Stimulated activated CD4-positive, alpha-beta T cell treated with anti-CD3 and anti-CD28 coated beads, Interleukin-15, amount 100 ng/mL, for 24 hours (primary cell): ENCODE data around the gene PRXL2A.
"Not testable (repeated sequence)": the region's sequence is repeated elsewhere in the genome, so short reads cannot be mapped to it uniquely, and the experiment has no call there.

Experiments used
- DNase-seq: peaks from one replicate; pipeline ENCODE4 v3.0.0-alpha.2; 2020

The PRXL2A gene, protein sequence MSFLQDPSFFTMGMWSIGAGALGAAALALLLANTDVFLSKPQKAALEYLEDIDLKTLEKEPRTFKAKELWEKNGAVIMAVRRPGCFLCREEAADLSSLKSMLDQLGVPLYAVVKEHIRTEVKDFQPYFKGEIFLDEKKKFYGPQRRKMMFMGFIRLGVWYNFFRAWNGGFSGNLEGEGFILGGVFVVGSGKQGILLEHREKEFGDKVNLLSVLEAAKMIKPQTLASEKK

DNA sequence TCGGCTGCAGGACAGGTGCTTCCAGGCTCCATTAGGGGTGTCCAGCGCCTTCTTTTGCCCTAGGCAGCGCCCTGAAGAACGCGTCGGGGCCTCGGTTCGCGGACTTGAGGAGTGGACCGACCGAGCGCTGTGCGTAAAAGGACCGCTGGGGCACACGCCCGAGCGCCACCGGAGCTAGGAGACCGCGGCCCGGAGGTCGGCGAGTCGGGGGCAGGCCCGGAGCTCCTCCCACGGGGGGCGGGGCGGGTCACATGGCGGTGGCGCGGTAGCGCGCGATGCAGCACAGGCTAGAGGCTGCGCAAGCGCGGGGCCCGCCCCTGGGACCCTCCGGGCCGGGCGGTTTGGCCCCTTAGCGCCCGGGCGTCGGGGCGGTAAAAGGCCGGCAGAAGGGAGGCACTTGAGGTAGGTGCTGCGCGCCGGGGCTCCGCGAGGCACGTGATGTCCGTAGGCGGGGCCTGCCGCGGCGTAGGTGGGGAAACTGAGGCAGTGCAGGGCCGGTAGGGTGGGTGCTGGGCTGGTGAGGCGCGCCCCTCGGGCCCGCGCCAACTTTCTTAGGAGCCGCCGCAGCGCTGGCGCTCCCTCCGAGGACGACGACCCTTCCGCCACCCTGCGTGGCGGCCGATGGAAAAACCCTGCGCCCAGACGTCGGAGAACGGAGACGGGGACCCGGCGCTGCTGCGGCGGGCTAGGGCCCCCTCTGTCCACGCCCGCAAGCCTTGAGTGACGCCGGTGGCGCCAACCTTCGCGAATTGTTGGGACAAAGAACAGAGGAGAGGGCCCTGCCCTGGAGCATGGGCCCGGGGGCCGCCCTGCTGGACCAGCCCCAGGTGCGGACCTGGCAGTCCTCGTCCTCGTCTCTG lies at the start of gene PRXL2A:
PRXL2A (plus strand) TSS at position 310 of the 860 bp plus-strand sequence. CDS start 11,917 bp downstream, outside the sequence.
- DNase-seq = peak; percentile 91

DNA sequence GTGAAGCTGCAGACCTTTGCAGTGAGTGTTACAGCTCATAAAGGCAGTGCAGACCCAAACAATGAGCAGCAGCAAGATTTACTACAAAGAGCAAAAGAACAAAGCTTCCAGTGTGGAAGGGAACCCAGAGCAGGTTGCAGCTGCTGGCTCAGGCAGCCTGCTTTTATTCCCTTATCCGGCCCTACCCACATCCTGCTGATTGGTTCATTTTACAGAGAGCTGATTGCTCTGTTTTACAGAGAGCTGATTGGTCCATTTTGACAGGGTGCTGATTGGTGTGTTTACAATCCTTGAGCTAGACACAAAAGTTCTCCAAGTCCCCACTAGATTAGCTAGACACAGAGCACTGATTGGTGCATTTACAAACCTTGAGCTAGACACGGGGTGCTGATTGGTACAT lies 49.4 kb upstream of the PRXL2A start:
- not testable (repeated sequence) for DNase-seq

- no peak for DNase-seq
Observed at GRCh38 chr10:80359644-80360043, 48.7 kb upstream of the PRXL2A start.

- DNase-seq = no peak
Observed at GRCh38 chr10:80365510-80365909, 42.8 kb upstream of the PRXL2A start.

DNA sequence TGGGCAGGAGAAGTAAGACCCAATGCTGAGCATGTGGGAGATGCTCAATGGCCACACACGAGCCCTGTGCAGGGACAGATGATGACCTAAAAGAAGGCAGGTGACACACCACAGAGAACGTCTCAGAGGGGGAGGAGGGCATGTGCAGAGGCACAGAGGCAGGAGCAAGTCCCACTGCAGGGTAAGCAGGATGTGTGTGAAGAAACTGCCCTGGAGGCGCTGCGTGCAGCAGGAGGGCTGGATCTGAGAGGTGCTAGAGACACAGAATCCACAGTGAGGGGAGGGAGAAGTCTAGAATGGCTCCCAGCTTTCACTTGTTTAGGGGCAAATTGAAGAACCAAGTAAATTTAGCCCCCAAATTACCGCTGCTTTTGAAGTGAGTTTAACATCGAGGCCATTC lies 36.9 kb upstream of the PRXL2A start:
- DNase-seq = no peak

DNA sequence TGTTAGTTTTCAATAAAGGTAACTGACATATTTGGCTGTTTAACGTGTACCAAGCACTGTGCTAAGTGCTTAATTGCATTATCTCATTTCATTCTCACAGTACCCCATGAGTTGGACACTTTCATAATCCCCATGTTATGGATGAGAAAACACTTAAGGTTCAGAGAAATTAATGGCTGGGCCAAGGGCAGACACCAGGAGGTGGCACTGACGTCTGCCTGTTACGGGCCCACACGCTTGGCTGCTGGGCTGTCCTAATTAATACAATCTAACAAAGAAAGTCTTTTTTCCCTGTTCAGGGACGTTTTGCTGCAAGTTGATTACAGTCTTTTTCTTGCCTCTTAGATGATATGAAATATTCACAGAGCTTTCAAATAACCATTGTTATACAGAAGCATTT lies 35.7 kb upstream of the PRXL2A start:
- no peak for DNase-seq

GRCh38 chr10:80373502-80373901 lies 34.8 kb upstream of the PRXL2A start:
- no peak for DNase-seq

DNA sequence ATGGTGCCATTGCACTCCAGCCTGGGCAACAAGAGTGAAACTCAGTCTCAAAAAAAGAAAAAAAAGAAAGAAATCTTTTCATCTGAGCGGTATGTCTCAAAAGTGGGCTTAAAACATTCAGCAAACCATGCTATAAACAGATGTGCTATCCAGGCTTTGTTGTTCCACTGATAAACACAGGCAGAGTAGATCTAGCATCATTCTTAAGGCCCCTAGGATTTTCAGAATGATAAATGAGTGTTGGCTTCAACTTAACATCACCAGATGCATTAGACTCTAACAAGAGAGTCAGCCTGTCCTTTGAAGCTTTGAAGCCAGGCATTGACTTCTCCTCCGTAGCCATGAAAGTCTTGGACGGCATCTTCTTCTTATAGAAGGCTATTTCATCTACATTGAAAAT lies 28.6 kb upstream of the PRXL2A start:
- DNase-seq = no peak

- no peak for DNase-seq
Observed at GRCh38 chr10:80380185-80380584, 28.2 kb upstream of the PRXL2A start.

DNA sequence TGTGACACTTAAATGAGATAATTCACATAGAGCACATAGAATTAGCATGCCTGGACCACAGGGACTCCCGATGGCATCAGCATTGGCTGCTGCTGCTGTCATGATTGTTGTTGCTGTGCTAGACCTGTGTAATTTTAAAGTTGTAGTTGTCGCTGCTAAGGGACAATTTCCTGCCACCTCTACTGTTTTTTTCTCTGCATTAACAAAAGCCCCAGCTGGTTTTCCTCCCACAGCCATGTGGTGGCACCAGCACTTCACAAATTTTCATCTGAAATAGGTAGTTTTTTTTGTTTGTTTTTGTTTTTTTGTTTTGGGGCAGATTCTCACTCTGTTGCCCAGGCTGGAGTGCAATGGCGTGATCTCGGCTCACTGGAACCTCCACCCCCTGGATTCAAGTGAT lies 25.4 kb upstream of the PRXL2A start:
- peak; percentile 46 for DNase-seq

DNA sequence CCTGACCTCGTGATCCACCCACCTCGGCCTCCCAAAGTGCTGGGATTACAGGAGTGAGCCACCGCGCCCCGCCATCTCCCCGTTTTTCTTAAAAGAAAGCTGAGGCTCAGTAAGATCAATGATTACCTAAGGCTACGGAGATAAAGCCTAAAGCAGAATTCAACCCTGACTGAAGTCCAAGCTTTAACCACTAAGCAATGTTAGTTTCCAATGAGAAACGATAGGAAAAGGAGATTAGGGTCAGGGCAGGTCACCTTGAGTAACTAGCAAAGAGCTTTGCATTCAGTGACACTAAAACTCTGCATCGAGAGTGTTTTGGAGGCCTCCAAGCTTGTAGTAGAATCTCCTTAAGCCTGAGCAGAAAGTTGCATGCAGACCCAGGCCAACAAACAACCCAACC lies 17.6 kb upstream of the PRXL2A start:
- no peak for DNase-seq

- DNase-seq = no peak
Observed at GRCh38 chr10:80392250-80392649, 16.1 kb upstream of the PRXL2A start.

- no peak for DNase-seq
Observed at GRCh38 chr10:80394358-80394916, 13.9 kb upstream of the PRXL2A start.

GRCh38 chr10:80397014-80397413 lies 11.3 kb upstream of the PRXL2A start:
- no peak for DNase-seq

- no peak for DNase-seq
Observed at GRCh38 chr10:80400136-80400804, 8.1 kb upstream of the PRXL2A start.

DNA sequence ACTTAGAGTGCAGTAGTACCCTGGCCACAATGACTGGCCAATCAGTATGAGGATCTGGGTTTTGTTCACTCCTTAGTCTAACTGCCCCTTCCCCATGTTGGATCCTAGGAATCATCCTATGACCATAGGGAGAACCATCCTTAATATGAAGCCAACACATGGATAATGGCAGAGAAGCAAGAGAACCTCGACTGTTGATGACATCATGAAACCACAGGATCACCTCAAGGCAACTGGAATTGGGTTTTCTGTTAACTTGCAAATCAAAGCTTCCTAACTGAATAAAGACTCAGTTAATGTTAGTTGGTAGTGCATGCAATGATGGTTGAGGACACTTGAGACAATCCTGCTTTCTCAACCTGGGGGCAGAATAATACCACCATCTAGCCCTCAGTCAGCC lies 3.3 kb upstream of the PRXL2A start:
- no peak for DNase-seq

- DNase-seq = no peak
Observed at GRCh38 chr10:80405626-80406025, 2.7 kb upstream of the PRXL2A start.

DNA sequence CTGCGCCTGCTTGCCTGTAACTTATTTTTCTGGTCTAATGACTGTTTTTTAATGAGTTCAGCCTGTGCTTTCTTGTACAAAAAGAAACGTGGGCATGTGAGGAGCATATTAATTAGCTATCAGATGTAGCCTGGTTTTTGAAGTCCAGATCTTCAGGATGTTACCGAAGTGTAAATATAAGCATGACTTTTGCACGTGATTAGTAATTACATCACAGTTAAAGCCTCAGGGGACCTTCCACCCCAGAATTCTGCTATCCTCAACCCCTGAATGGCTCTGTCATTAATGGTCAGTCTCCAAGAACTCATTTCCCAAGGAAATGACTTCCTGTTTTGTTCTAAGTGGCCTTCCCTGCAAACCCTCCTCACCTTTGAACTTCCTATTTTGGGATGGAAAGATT lies 2.1 kb upstream of the PRXL2A start:
- no peak for DNase-seq

- DNase-seq = peak; percentile 78
Observed at GRCh38 chr10:80407812-80408241, 524 bp upstream of the PRXL2A start.

- DNase-seq = no peak
Observed at GRCh38 chr10:80409121-80409520, 770 bp downstream of the PRXL2A start.

DNA sequence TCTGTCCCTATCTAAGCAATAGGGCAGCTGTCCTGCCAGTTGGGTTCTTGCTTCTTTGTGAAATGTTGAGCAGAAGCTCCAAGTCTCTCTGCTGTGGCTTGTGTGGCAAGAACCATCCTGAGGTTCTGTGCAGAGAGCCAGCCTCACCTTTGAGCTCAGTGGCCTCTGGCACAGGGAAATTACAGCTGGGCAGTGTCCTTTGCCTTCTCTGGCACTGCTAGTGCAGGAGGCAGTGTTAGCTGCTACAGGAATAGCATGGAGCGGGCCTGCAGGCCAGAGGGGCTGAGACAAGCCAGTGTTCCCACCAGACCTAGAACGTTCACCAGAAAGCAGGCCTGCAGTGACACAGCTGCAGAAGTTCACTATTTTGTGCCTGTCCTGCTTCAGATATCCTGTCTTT lies 1.8 kb downstream of the PRXL2A start:
- DNase-seq = no peak

DNA sequence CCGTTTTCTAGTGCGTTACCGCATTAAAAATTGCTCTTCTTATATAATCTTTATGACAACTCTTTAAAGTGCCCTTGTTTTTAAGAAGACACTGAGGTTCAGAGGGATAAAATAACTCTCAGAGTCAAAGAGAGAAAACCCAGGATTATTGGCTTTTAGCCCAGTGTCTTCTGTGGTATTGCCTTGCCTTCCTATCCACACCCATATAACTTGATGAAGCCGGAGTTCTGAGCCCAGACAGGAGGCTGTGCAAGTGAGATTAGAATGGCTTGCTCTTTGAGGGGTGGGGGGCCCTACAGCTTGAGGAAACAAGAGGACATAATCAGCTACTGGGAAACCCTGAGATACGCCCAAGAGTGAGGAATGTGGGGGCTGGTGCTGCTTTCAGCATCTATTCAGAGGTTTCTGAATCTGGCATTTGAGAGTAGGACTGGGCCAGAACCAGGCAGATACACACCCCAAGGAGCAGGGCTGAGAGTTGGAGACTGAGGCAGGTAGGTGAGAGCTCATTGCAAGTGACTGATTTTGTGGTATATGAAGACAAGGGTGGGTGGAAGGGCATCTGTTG lies 2.3 kb downstream of the PRXL2A start:
- no peak for DNase-seq

- no peak for DNase-seq
Observed at GRCh38 chr10:80411267-80411668, 2.9 kb downstream of the PRXL2A start.
